ENCODE results near the gene MACROD1. TPM values are rescaled to one million over a fixed set of nuclear protein-coding genes. Genes with fewer than 3 reads are reported as not detected.

MACROD1 gene
- total RNA-seq, 4 donors from 2014 or later = 29.2 to 64.6 (median 46.2) TPM

GRCh38 chr11:64135711-64136110 lies 30.2 kb downstream of the MACROD1 start:
- 95% methylated on average over 10 of the region's 17 CpGs for WGBS
- Histone ChIP-seq H3K4me3 (no peak overlapping the region), H3K36me3 (no peaks in the 10 kb centered on the region), H3K27ac (no peak overlapping the region), H3K9me3 (no peaks in the 10 kb centered on the region), H3K4me1 (no peaks in the 10 kb centered on the region), H3K27me3 (no peaks in the 10 kb centered on the region)
- TF ChIP-seq POLR2A (IDR thresholded peaks at IDR 0.05) = no peak
- no peak for TF ChIP-seq POLR2AphosphoS5 (IDR thresholded peaks at IDR 0.05)
- TF ChIP-seq EP300 (IDR thresholded peaks at IDR 0.05) = no peak
- TF ChIP-seq CTCF (IDR thresholded peaks at IDR 0.05) = no peak
- no peak for DNase-seq (ENCODE audit: low spot score in 2 of 2)

GRCh38 chr11:64134963-64135362 lies 30.9 kb downstream of the MACROD1 start:
- Histone ChIP-seq H3K27ac (no peak overlapping the region), H3K4me1 (no peaks in the 10 kb centered on the region), H3K27me3 (no peaks in the 10 kb centered on the region), H3K9me3 (no peaks in the 10 kb centered on the region), H3K4me3 (no peak overlapping the region), H3K36me3 (no peaks in the 10 kb centered on the region)
- TF ChIP-seq POLR2AphosphoS5 (IDR thresholded peaks at IDR 0.05) (no peak), EP300 (IDR thresholded peaks at IDR 0.05) (no peak), CTCF (IDR thresholded peaks at IDR 0.05) (no peak), POLR2A (IDR thresholded peaks at IDR 0.05) (no peak)
- WGBS = 85% methylated on average over 4 of the region's 8 CpGs
- DNase-seq (ENCODE audit: low spot score in 2 of 2) = no peak

GRCh38 chr11:64132982-64133705 lies 32.8 kb downstream of the MACROD1 start:
- no peaks in the 10 kb centered on the region for H3K36me3 ChIP-seq
- H3K27me3 ChIP-seq = no peaks in the 10 kb centered on the region
- no peak overlapping the region for H3K27ac ChIP-seq
- 86% methylated on average over 16 of the region's 17 CpGs for WGBS
- DNase-seq (ENCODE audit: low spot score in 2 of 2) = no peak
- TF ChIP-seq POLR2AphosphoS5 (IDR thresholded peaks at IDR 0.05) = no peak
- no peak for TF ChIP-seq POLR2A (IDR thresholded peaks at IDR 0.05)
- TF ChIP-seq CTCF (IDR thresholded peaks at IDR 0.05) = no peak
- no peak for TF ChIP-seq EP300 (IDR thresholded peaks at IDR 0.05)
- H3K4me3 ChIP-seq = no peak overlapping the region
- H3K4me1 ChIP-seq = peaks cover 4% of the 10 kb centered on the region
- H3K9me3 ChIP-seq = no peaks in the 10 kb centered on the region

- no peak overlapping the region for H3K27ac ChIP-seq
- DNase-seq (ENCODE audit: low spot score in 2 of 2) = no peak
- H3K4me1 ChIP-seq = peaks cover 4% of the 10 kb centered on the region
- no peak for TF ChIP-seq CTCF (IDR thresholded peaks at IDR 0.05)
- TF ChIP-seq POLR2A (IDR thresholded peaks at IDR 0.05) = no peak
- TF ChIP-seq POLR2AphosphoS5 (IDR thresholded peaks at IDR 0.05) = no peak
- no peak for TF ChIP-seq EP300 (IDR thresholded peaks at IDR 0.05)
- no peaks in the 10 kb centered on the region for H3K36me3 ChIP-seq
- 77% methylated on average over 12 of the region's 13 CpGs for WGBS
- no peaks in the 10 kb centered on the region for H3K9me3 ChIP-seq
- no peak overlapping the region for H3K4me3 ChIP-seq
- no peaks in the 10 kb centered on the region for H3K27me3 ChIP-seq
Observed at GRCh38 chr11:64132191-64132771, 33.6 kb downstream of the MACROD1 start.

GRCh38 chr11:64131683-64132190 lies 34.2 kb downstream of the MACROD1 start:
- H3K36me3 ChIP-seq = no peaks in the 10 kb centered on the region
- H3K9me3 ChIP-seq = no peaks in the 10 kb centered on the region
- TF ChIP-seq CTCF (IDR thresholded peaks at IDR 0.05) (no peak), POLR2A (IDR thresholded peaks at IDR 0.05) (no peak), POLR2AphosphoS5 (IDR thresholded peaks at IDR 0.05) (no peak), EP300 (IDR thresholded peaks at IDR 0.05) (no peak)
- no peak for DNase-seq (ENCODE audit: low spot score in 2 of 2)
- H3K27ac ChIP-seq = no peak overlapping the region
- 70% methylated on average over 8 of the region's 9 CpGs for WGBS
- no peaks in the 10 kb centered on the region for H3K27me3 ChIP-seq
- no peak overlapping the region for H3K4me3 ChIP-seq
- H3K4me1 ChIP-seq = peaks cover 4% of the 10 kb centered on the region

Measured in suprapubic skin (tissue), 4 donors.